DMS79 (cell line): ENCODE results near the gene ARSJ.

Experiments used
- DNase-seq: peaks from one replicate; lab custom pipeline; 2025; lab: John Stamatoyannopoulos, UW

The ARSJ gene

GRCh38 chr4:113987382-113987941, 8.0 kb upstream of the ARSJ start:
- no peak for DNase-seq

GRCh38 chr4:113982181-113982580, 2.7 kb upstream of the ARSJ start:
- no peak for DNase-seq

GRCh38 chr4:113981591-113981990, 2.1 kb upstream of the ARSJ start:
- DNase-seq: no peak

- DNase-seq: no peak
Measured at GRCh38 chr4:113979905-113980615, 613 bp upstream of the ARSJ start.

GRCh38 chr4:113978561-113979147, 793 bp downstream of the ARSJ start:
- no peak for DNase-seq

GRCh38 chr4:113978105-113978504, 1.3 kb downstream of the ARSJ start:
- DNase-seq: no peak

- no peak for DNase-seq
Measured at GRCh38 chr4:113977526-113977855, 2.0 kb downstream of the ARSJ start.

GRCh38 chr4:113976741-113977525, 2.5 kb downstream of the ARSJ start:
- no peak for DNase-seq

GRCh38 chr4:113975578-113975977, 3.9 kb downstream of the ARSJ start:
- DNase-seq: no peak

- DNase-seq: no peak
Measured at GRCh38 chr4:113974467-113974866, 5.0 kb downstream of the ARSJ start.

- no peak for DNase-seq
Measured at GRCh38 chr4:113973345-113973744, 6.1 kb downstream of the ARSJ start.

GRCh38 chr4:113972781-113973180, 6.7 kb downstream of the ARSJ start:
- DNase-seq: no peak

GRCh38 chr4:113971706-113972360, 7.6 kb downstream of the ARSJ start:
- no peak for DNase-seq

- DNase-seq: no peak
Measured at GRCh38 chr4:113969709-113970334, 9.6 kb downstream of the ARSJ start.

- no peak for DNase-seq
Measured at GRCh38 chr4:113968473-113968872, 11.0 kb downstream of the ARSJ start.

GRCh38 chr4:113967687-113968086, 11.8 kb downstream of the ARSJ start:
- DNase-seq: no peak

- no peak for DNase-seq
Measured at GRCh38 chr4:113962719-113963265, 16.7 kb downstream of the ARSJ start.

- DNase-seq: no peak
Measured at GRCh38 chr4:113962016-113962347, 17.5 kb downstream of the ARSJ start.

GRCh38 chr4:113960684-113961321, 18.6 kb downstream of the ARSJ start:
- DNase-seq: no peak

GRCh38 chr4:113959539-113959937, 19.9 kb downstream of the ARSJ start:
- no peak for DNase-seq
